Measurements from ENCODE around the gene ZNF439. TPM values are rescaled to one million over a fixed set of nuclear protein-coding genes. Genes with fewer than 3 reads are reported as not detected.
"Not testable (repeated sequence)": the region's sequence is repeated elsewhere in the genome, so short reads cannot be mapped to it uniquely, and the experiment has no call there.

ZNF439 gene
- total RNA-seq, 1 donor from 2014 or later = 0.77 TPM

- DNase-seq (ENCODE audit: low read depth in 2 of 2) = no peak
Observed at GRCh38 chr19:11868188-11868587, 19.7 kb downstream of the ZNF439 start.

DNA sequence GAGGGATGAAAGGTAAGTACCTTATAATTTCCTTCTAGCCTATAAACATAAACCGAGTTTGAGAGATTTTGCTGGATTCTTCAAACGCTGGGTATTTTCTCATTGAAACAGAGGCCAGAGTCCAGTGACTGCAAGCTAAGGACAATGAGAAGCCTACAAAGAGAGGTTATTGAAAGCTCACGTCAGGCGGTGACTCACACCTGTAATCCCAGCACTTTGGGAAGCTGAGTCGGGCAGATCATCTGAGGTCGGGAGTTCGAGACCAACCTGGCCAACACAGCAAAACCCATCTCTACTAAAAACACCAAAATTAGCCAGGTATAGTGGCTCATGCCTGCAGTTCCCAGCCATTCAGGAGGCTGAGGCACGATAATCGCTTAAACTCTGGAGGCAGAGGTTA, 24.1 kb downstream of the ZNF439 start:
- DNase-seq (ENCODE audit: low read depth in 2 of 2) = no peak

DNA sequence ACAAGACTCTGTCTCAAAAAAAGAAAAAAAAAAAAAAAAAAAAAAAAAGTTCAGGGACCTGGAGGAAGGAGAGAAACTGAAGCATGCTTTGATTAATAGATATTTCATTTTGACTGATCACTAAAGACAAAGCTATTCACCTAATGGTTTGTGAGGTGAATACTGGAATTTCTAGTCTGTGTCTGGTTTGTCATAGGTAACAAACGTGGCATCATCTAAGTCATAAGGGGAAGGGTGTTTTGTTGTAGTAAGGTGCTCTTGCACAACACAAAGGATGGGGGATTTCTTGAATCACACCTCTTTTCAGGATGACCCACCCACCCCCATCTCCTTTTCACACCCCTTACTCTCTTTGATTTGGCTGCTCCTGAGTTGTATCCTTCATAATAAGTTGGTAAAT, 25.2 kb downstream of the ZNF439 start:
- DNase-seq (ENCODE audit: low read depth in 2 of 2) = no peak

DNA sequence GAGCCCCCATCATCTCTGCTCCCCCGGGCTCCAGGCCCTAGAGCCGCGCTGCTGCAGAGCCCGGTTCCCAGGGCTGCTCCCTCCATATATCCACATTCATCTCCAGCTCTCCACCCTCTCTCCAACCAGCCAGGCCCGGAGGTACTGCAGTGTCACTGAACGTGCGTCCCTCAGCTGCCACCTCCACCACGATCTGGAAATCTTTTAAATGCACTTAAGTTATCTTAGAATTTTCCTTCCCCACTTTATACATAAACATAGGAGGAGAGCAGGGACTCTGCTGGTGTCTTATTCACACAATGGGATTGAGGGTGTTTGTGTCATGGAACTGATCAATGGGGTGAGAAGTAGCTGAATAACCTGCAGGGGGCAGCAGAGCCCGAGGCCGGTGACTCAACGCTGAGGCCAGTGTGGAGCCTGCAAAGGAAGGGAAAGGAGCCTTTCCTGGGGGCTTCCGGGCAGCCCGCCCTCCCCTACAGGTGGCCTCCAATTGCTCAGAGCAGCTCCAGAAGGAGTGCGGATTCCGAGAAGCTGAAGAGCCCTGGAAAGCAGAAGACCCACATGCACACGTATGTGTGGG, 31.3 kb downstream of the ZNF439 start:
- peak in 1 of 2 donors; percentile 5 for DNase-seq (ENCODE audit: low read depth in 2 of 2)

DNA sequence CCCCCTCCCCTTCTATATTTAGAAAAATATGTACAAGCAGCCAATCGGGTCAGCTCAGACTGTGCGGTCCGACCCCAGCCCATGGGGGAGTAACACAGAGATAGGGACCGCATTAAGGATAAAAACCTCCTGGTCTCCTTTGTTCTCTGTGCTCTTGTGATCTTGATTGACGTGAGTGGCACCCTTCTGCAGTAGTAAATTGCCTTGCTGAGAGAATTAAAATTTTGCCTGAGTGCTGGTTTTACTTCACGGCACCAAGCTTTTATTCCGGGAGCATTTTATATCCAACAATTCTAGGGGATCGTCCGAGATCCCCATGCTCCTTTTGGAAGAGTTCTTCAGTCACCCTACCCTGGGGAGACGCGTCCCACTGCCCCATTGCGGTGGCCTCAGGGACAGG, 32.1 kb downstream of the ZNF439 start:
- DNase-seq (ENCODE audit: low read depth in 2 of 2) = no peak

DNA sequence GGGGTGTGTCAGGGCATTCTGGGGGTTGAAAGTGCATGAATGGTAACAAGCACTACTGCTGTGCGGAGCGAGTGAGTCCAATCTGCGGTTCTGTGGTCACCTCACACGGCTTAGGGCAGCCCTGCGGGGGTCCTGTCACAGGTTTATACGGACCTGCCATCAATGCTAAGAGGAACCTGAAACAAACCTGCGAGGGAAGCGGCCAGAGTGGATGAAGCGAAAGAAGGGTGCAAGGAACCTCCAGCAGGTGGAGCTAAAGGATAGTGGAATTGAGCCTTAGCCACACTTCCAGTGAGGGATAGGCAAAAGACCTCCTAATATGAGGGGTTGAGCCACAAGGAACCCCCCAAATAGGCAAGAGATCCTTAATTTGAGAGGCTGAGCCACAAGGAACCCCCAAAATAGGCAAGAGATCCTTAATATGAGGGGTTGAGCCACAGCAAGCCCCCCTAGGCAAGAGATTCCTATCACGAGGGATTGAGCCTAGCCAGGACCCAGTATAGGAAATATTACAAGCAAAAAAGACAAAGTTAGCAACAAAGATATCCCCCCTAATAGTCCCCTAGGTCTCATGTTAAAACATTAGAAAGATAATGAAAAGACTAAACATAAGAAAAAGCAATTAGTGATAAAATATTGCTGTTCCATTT, 32.8 kb downstream of the ZNF439 start:
- peak; percentile 36 to 59 for DNase-seq (ENCODE audit: low read depth in 2 of 2)

DNA sequence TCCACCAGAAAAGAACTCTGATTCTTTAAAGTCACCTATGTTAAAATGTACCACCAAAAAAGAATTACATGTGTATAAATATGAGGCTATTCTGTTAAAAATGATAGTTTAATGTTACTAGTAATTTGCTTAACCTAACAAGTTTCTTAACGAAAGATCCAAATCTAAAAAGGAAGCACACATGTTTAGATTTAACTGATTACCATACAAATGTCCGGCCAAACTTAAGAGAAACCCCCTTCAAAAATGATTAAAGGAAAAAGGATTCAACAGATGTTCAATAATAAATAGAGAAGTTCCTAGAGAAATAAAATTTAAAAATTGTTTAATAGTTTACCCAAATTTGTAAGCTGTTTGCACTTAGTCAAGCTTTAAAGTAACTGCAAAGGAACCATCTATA, 34.1 kb downstream of the ZNF439 start:
- DNase-seq (ENCODE audit: low read depth in 2 of 2) = no peak

- no peak for DNase-seq (ENCODE audit: low read depth in 2 of 2)
Observed at GRCh38 chr19:11887234-11887610, 38.7 kb downstream of the ZNF439 start.

- DNase-seq (ENCODE audit: low read depth in 2 of 2) = peak; percentile 35 to 67
Observed at GRCh38 chr19:11887611-11888531, 39.3 kb downstream of the ZNF439 start, which contains the start of gene ZNF69. TSS of gene ZNF69 (plus strand) at chr19:11887782. CDS start at chr19:11887924, 142 bp downstream.

- not testable (repeated sequence) for DNase-seq (ENCODE audit: low read depth in 2 of 2)
Observed at GRCh38 chr19:11889901-11890300, 41.4 kb downstream of the ZNF439 start.

- DNase-seq (ENCODE audit: low read depth in 2 of 2) = no peak
Observed at GRCh38 chr19:11890634-11891033, 42.1 kb downstream of the ZNF439 start.

DNA sequence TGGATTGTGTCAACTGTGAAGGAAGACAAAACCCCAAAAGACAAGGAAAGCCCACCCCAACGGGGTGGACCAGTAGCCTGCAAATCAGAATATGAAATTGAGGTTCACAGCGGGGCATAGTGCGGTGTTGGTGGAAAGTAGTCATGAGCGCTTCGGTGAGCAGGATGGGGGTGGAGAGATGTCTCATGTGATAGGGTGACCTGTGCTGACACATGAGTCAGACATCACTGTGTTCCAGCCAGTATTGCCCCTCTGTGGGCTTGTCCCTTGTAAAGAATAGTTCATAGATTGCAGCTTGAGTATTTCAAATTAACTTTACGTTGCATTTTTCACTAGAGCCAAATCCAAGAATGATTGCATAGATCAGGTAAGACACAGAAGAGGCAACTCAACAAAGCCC, 46.3 kb downstream of the ZNF439 start:
- DNase-seq (ENCODE audit: low read depth in 2 of 2) = no peak

DNA sequence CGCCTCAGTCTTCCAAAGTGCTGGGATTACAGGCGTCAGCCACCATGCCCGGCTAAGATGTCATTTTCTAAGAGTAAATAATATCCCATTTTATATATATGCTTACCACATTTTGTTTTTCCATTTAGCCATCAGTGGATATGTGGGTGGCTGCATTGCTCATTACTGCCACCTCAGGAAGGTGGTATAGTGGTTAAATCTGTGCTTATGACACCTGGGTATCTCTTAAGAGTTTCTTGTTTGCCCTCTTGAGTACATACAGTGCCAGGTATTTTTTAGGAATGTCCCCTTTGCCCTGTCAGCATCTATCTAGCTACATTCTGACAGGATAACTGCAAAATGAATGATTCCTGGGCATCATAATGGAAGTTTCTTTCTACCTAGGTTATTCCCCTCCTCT, 53.7 kb downstream of the ZNF439 start:
- DNase-seq (ENCODE audit: low read depth in 2 of 2) = no peak

- no peak for DNase-seq (ENCODE audit: low read depth in 2 of 2)
Observed at GRCh38 chr19:11905928-11906327, 57.4 kb downstream of the ZNF439 start.

DNA sequence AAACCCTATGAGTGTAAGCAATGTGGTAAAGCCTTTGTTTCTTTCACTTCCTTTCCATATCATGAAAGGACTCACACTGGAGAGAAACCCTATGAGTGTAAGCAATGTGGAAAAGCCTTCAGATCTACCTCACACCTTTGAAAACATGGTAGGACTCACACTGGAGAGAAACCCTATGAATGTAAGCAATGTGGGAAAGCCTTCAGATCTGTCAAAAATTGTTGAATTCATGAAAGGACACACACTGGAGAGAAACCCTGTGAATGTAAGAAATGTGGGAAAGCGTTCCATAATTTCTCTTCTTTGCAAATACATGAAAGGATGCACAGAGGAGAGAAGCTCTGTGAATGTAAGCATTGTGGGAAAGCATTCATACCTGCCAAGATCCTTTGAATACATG, 63.4 kb downstream of the ZNF439 start:
- not testable (repeated sequence) for DNase-seq (ENCODE audit: low read depth in 2 of 2)

GRCh38 chr19:11914417-11915051, 66.0 kb downstream of the ZNF439 start:
- DNase-seq (ENCODE audit: low read depth in 2 of 2) = not testable (repeated sequence)

Other genes starting within 250 kb of the ZNF439 start
- 7.1 and 9.1 TPM in 2 replicates for gene ZNF823, start 109.8 kb upstream of the ZNF439 start, total RNA-seq
- 8.0 and 9.4 TPM in 2 replicates for gene ZNF441, start 81.7 kb upstream of the ZNF439 start, total RNA-seq
- 0.89 and 1.5 TPM in 2 replicates for gene ZNF491, start 50.2 kb upstream of the ZNF439 start, total RNA-seq
- 5.9 and 7.2 TPM in 2 replicates for gene ZNF440, start 34.5 kb upstream of the ZNF439 start, total RNA-seq
- 5.0 and 9.6 TPM in 2 replicates for gene ZNF69, start 39.1 kb downstream of the ZNF439 start, total RNA-seq
- 4.0 and 5.9 TPM in 2 replicates for gene ZNF700, start 76.4 kb downstream of the ZNF439 start, total RNA-seq
- gene ZNF763, start 116.3 kb downstream of the ZNF439 start, total RNA-seq = 1.2 and 1.6 TPM in 2 replicates
- gene ZNF433, start 187.0 kb downstream of the ZNF439 start, total RNA-seq = 1.2 and 2.0 TPM in 2 replicates
- gene ZNF878, start 204.2 kb downstream of the ZNF439 start, total RNA-seq = 0.13 and 0.26 TPM in 2 replicates
- gene ZNF844, start 216.0 kb downstream of the ZNF439 start, total RNA-seq = 2.2 and 3.0 TPM in 2 replicates